Skin of body (tissue), 2 donors: ENCODE results near the gene NCF4. TPM values are rescaled to one million over a fixed set of nuclear protein-coding genes. Genes with fewer than 3 reads are reported as not detected.

Experiments
- DNase-seq: peaks from one replicate; lab custom pipeline; 2025; lab: John Stamatoyannopoulos, UW
- total RNA-seq: library from RNA; depleted of rRNA; stranded (reverse); fragments of >200 nt; gene quantifications from one replicate; pipeline ENCODE4 v1.2.3, GENCODE V29; 2014

Gene NCF4
- total RNA-seq, 1 donor from 2014 or later: 10.2 TPM

- no peak for DNase-seq
Measured at GRCh38 chr22:36921309-36922104, 60.7 kb downstream of the NCF4 start.

- no peak for DNase-seq
Measured at GRCh38 chr22:36922105-36922608, 61.4 kb downstream of the NCF4 start.

GRCh38 chr22:36922711-36923110 lies 61.9 kb downstream of the NCF4 start:
- no peak for DNase-seq

- DNase-seq: no peak
Measured at GRCh38 chr22:36923131-36923788, 62.5 kb downstream of the NCF4 start.

- no peak for DNase-seq
Measured at GRCh38 chr22:36924151-36924698, 63.4 kb downstream of the NCF4 start.

- DNase-seq: no peak
Measured at GRCh38 chr22:36925388-36926290, 64.8 kb downstream of the NCF4 start.

- no peak for DNase-seq
Measured at GRCh38 chr22:36926309-36926708, 65.5 kb downstream of the NCF4 start.

- no peak for DNase-seq
Measured at GRCh38 chr22:36926721-36927435, 66.1 kb downstream of the NCF4 start.

Other genes with a start within 250 kb of the NCF4 start
- gene CACNG2, start 157.3 kb upstream of the NCF4 start, total RNA-seq: not detected
- gene IFT27, start 84.9 kb upstream of the NCF4 start, total RNA-seq: 12.8 TPM
- not detected for gene PVALB, start 44.0 kb upstream of the NCF4 start, total RNA-seq
- gene CSF2RB, start 52.6 kb downstream of the NCF4 start, total RNA-seq: 5.3 TPM
- gene TST, start 158.4 kb downstream of the NCF4 start, total RNA-seq: 19.3 TPM
- gene MPST, start 158.7 kb downstream of the NCF4 start, total RNA-seq: 39.3 TPM
- gene KCTD17, start 190.7 kb downstream of the NCF4 start, total RNA-seq: 11.7 TPM
- gene TMPRSS6, start 248.7 kb downstream of the NCF4 start, total RNA-seq: 0.59 TPM